RWPE2 (cell line): ENCODE measurements around the gene BDKRB2.

ENCODE experiments used
- ATAC-seq: fragments of 200-7000 bp; cut with Tn5 transposase; 3 replicates; pipeline ENCODE4 v1.9.1; 2021; ENCODE audit warnings: low read depth
- DNase-seq: peaks from one replicate; pipeline ENCODE4 v3.0.0-alpha.2; 2020; ENCODE audit warnings: low spot score
- H3K27ac ChIP-seq: fragments of 450-650 bp; 2 replicates; pipeline ENCODE4 v1.5.1; 2017; ENCODE audit warnings: mild to moderate bottlenecking; ENCODE audit not compliant: poor library complexity, severe bottlenecking
- H3K27me3 ChIP-seq: fragments of 250-450 bp; sonication (Bioruptor Pico); 2 replicates; pipeline ENCODE4 v1.5.1; 2021; ENCODE audit warnings: mild to moderate bottlenecking, moderate library complexity; ENCODE audit not compliant: insufficient read depth, poor library complexity, severe bottlenecking
- H3K36me3 ChIP-seq: fragments of 250-450 bp; sonication (Bioruptor Pico); 2 replicates; pipeline ENCODE4 v1.5.1; 2020; ENCODE audit warnings: low read depth, mild to moderate bottlenecking, moderate library complexity
- H3K4me1 ChIP-seq: fragments of 250-450 bp; sonication (Bioruptor Pico); 2 replicates; pipeline ENCODE4 v1.5.1; 2021; ENCODE audit warnings: mild to moderate bottlenecking, moderate library complexity; ENCODE audit not compliant: insufficient read depth, poor library complexity, severe bottlenecking
- H3K4me3 ChIP-seq: fragments of 250-450 bp; sonication (Bioruptor Pico); 2 replicates; pipeline ENCODE4 v1.5.1; 2021; ENCODE audit warnings: mild to moderate bottlenecking, moderate library complexity; ENCODE audit not compliant: severe bottlenecking
- H3K9me3 ChIP-seq: fragments of 250-450 bp; sonication (Bioruptor Pico); 2 replicates; pipeline ENCODE4 v1.5.1; 2021; ENCODE audit warnings: mild to moderate bottlenecking, moderate library complexity; ENCODE audit not compliant: severe bottlenecking
- CTCF ChIP-seq: fragments of 450-650 bp; IDR thresholded peaks from one replicate; pipeline ENCODE4 v1.5.1; 2017; ENCODE audit warnings: mild to moderate bottlenecking, moderate library complexity; ENCODE audit not compliant: poor library complexity, severe bottlenecking

Gene BDKRB2

DNA sequence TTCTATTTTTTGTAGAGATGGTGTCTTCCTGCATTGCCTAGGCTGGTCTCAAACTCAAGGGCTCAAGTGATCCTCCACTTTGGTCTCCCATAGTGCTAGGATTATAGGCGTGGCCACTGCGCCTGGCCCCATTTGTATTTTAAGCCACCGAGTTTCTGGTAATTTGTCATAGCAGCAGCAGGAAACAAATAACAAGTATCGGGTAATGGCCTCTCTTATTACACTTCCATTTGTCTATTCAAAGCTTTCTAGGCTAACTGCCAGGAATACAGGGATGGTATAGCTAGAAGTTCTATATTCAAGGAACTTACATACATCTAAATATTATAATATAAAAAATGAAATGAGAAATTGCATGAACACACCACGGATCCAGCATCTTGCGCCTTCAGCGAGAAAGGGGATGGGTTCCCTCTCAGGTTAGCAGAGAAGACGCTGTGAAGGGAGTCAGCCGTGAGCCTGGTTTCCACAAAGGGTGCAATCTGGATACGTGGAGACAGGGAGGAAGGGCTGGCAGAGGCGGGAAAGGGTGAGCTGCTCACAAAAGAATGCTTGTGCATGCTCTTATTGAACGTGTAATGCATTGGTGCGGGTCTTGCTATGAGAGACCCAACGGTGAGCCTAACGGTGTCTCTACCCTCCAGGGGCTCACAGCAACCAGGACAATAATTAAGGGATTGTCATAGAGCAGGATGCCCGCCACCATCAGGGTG lies 60.9 kb downstream of the BDKRB2 start:
- no peak for TF ChIP-seq CTCF
- H3K27ac ChIP-seq, result no peak overlapping the region
- DNase-seq, result no peak
- ATAC-seq, result no peak
- no peaks in the 10 kb centered on the region for H3K27me3 ChIP-seq
- H3K36me3 ChIP-seq, result no peaks in the 10 kb centered on the region
- no peak overlapping the region for H3K4me3 ChIP-seq
- peaks cover 32% of the 10 kb centered on the region for H3K4me1 ChIP-seq
- H3K9me3 ChIP-seq, result no peaks in the 10 kb centered on the region

DNA sequence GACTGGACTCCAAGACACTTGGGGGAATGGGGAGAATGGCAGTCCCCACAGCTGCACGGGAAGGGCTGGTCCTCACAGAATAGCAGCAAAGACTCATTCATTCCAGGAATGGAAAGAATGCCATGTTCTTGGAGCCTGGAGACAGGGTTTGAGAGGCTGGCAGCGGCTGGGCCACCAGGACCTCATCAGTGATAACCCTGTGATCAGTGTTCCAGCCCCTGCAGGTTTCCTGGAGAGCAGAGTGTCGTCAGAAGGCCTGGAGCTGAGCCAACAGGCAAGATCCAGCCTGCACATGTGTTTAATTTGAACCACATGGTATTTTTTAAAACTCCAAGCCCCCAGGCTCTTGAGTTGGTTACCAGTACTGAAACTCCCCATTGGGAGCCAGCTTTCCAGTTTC lies 62.7 kb downstream of the BDKRB2 start:
- H3K36me3 ChIP-seq, result no peaks in the 10 kb centered on the region
- peak overlapping the region; percentile 74 for H3K27ac ChIP-seq
- H3K4me3 ChIP-seq, result no peak overlapping the region
- peaks cover 32% of the 10 kb centered on the region for H3K4me1 ChIP-seq
- TF ChIP-seq CTCF, result no peak
- peak; percentile 56 for ATAC-seq
- H3K27me3 ChIP-seq, result no peaks in the 10 kb centered on the region
- DNase-seq, result peak; percentile 94
- H3K9me3 ChIP-seq, result no peaks in the 10 kb centered on the region

DNA sequence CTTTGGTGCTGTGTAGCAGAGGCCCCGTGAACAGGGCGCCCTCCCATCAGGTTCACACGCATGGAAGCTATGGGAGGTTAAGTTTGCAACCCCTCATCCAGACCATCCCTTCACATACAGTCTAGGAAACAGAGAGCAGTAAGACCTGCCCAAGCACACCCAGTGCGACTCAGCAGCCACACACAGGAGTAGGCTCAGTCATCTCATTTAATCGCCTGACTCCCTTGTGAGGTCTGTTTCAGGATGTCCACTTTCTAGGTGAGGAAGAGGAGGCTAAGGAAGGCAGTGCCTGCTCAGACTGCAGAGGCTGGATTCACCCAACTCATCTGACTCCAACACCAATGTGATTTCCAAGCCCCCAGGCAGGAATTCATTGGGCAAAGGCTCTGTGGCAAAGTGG lies 63.3 kb downstream of the BDKRB2 start:
- peak; percentile 36 for ATAC-seq
- Histone ChIP-seq H3K4me3 (no peak overlapping the region), H3K27me3 (no peaks in the 10 kb centered on the region), H3K27ac (peak overlapping the region; percentile 74), H3K36me3 (no peaks in the 10 kb centered on the region), H3K4me1 (peaks cover 32% of the 10 kb centered on the region), H3K9me3 (peaks cover 5% of the 10 kb centered on the region)
- TF ChIP-seq CTCF, result no peak
- DNase-seq, result no peak

DNA sequence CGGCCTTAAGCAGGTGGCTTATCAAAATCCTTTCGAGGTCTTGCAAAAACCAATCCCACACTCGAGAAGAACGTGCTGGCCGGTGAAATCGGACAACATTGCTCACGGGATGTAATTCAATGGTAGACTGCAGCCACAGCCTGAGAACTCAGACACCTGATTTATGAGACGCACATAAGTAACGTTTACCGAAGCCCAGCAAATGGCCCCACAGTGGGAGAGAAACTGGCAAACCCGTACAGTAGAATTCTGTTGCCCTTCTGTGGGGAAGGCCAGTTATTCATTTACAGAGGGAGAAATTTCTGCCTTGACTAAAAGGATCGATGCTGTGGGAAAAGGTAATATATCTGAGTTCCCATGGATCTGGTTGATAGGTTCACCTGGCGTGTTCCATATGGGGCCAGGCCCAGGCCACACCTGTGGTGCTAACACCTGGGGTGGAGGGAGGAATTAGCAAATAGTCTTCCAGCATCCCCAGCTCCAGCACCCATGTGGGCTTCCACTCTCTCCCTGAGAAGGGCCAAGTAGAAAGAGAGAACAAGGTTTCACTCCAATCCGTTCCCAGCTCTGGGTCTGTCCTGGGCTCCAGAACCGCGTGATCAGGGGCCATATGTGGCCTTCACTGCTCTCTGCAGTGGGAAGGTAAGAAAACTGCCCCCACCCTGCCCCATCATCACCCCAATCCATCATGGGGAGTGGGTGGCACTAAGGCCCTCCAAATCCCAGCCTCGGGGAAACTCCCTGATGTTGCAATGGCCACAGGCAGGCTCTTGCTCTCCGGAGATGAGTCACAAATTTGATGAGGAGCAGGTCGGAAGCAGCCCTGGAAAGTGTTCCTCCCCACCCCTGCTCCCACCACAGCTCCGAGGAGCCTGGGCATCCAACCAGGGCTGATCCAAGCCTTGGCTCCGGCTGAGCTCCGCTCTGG lies 64.1 kb downstream of the BDKRB2 start:
- Histone ChIP-seq H3K27ac (peak overlapping the region; percentile 74), H3K27me3 (no peaks in the 10 kb centered on the region), H3K36me3 (no peaks in the 10 kb centered on the region), H3K9me3 (peaks cover 5% of the 10 kb centered on the region), H3K4me1 (peaks cover 32% of the 10 kb centered on the region), H3K4me3 (no peak overlapping the region)
- TF ChIP-seq CTCF, result no peak
- ATAC-seq (peak; percentile 86), DNase-seq (peak; percentile 97)
